ENCODE measurements around the gene TUBB6.

Gene TUBB6

GRCh38 chr18:12291690-12292089, 16.4 kb upstream of the TUBB6 start:
- TF ChIP-seq CTCF (IDR thresholded peaks at IDR 0.05; ENCODE audit: extremely low read depth, missing control alignments), result no peak
- DNase-seq (ENCODE audit: low spot score), result no peak

GRCh38 chr18:12293831-12294230, 14.2 kb upstream of the TUBB6 start:
- no peak for TF ChIP-seq CTCF (IDR thresholded peaks at IDR 0.05; ENCODE audit: extremely low read depth, missing control alignments)
- DNase-seq (ENCODE audit: low spot score), result no peak

GRCh38 chr18:12295389-12296086, 12.5 kb upstream of the TUBB6 start:
- no peak for DNase-seq (ENCODE audit: low spot score)
- TF ChIP-seq CTCF (IDR thresholded peaks at IDR 0.05; ENCODE audit: extremely low read depth, missing control alignments), result no peak

GRCh38 chr18:12296087-12296403, 12.0 kb upstream of the TUBB6 start:
- TF ChIP-seq CTCF (IDR thresholded peaks at IDR 0.05; ENCODE audit: extremely low read depth, missing control alignments), result no peak

GRCh38 chr18:12296457-12296856, 11.6 kb upstream of the TUBB6 start:
- DNase-seq (ENCODE audit: low spot score), result no peak
- TF ChIP-seq CTCF (IDR thresholded peaks at IDR 0.05; ENCODE audit: extremely low read depth, missing control alignments), result no peak

More at GRCh38 chr18:12296087-12296403, 12.0 kb upstream of the TUBB6 start:
- DNase-seq (ENCODE audit: low spot score), result no peak

- TF ChIP-seq CTCF (IDR thresholded peaks at IDR 0.05; ENCODE audit: extremely low read depth, missing control alignments), result no peak
- DNase-seq (ENCODE audit: low spot score), result no peak
Measured at GRCh38 chr18:12299862-12300261, 8.2 kb upstream of the TUBB6 start.

- TF ChIP-seq CTCF (IDR thresholded peaks at IDR 0.05; ENCODE audit: extremely low read depth, missing control alignments), result no peak
Measured at GRCh38 chr18:12301263-12302005, 6.6 kb upstream of the TUBB6 start.

More at GRCh38 chr18:12301263-12302005, 6.6 kb upstream of the TUBB6 start:
- DNase-seq (ENCODE audit: low spot score), result no peak
